Activated CD8-positive, alpha-beta memory T cell treated with anti-CD3 and anti-CD28 coated beads for 36 hours (primary cell): ENCODE measurements around the gene PARP14. TPM values are rescaled to one million over a fixed set of nuclear protein-coding genes. Genes with fewer than 3 reads are reported as not detected.
"Not testable (repeated sequence)": the region's sequence is repeated elsewhere in the genome, so short reads cannot be mapped to it uniquely, and the experiment has no call there.

Experiments
- CTCF ChIA-PET: fragments of 350-600 bp; sonication (Branson Sonifier 250); formaldehyde crosslinking; loops from one replicate; lab custom pipeline; 2021; ENCODE audit warnings: antibody characterized with exemption; lab: Charles Lee
- POLR2A ChIA-PET: fragments of 350-600 bp; sonication (Branson Sonifier 250); formaldehyde crosslinking; loops from one replicate; lab custom pipeline; 2021; ENCODE audit warnings: antibody characterized with exemption; lab: Charles Lee
- total RNA-seq, 2 experiments: library from RNA; stranded (reverse); gene quantifications; one replicate each; pipeline ENCODE4 v1.2.3, GENCODE V29; 2021

Gene PARP14, protein sequence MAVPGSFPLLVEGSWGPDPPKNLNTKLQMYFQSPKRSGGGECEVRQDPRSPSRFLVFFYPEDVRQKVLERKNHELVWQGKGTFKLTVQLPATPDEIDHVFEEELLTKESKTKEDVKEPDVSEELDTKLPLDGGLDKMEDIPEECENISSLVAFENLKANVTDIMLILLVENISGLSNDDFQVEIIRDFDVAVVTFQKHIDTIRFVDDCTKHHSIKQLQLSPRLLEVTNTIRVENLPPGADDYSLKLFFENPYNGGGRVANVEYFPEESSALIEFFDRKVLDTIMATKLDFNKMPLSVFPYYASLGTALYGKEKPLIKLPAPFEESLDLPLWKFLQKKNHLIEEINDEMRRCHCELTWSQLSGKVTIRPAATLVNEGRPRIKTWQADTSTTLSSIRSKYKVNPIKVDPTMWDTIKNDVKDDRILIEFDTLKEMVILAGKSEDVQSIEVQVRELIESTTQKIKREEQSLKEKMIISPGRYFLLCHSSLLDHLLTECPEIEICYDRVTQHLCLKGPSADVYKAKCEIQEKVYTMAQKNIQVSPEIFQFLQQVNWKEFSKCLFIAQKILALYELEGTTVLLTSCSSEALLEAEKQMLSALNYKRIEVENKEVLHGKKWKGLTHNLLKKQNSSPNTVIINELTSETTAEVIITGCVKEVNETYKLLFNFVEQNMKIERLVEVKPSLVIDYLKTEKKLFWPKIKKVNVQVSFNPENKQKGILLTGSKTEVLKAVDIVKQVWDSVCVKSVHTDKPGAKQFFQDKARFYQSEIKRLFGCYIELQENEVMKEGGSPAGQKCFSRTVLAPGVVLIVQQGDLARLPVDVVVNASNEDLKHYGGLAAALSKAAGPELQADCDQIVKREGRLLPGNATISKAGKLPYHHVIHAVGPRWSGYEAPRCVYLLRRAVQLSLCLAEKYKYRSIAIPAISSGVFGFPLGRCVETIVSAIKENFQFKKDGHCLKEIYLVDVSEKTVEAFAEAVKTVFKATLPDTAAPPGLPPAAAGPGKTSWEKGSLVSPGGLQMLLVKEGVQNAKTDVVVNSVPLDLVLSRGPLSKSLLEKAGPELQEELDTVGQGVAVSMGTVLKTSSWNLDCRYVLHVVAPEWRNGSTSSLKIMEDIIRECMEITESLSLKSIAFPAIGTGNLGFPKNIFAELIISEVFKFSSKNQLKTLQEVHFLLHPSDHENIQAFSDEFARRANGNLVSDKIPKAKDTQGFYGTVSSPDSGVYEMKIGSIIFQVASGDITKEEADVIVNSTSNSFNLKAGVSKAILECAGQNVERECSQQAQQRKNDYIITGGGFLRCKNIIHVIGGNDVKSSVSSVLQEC (N-terminal part only)
- 10 to 100 TPM; 40.7 to 42.2 TPM for total RNA-seq

DNA sequence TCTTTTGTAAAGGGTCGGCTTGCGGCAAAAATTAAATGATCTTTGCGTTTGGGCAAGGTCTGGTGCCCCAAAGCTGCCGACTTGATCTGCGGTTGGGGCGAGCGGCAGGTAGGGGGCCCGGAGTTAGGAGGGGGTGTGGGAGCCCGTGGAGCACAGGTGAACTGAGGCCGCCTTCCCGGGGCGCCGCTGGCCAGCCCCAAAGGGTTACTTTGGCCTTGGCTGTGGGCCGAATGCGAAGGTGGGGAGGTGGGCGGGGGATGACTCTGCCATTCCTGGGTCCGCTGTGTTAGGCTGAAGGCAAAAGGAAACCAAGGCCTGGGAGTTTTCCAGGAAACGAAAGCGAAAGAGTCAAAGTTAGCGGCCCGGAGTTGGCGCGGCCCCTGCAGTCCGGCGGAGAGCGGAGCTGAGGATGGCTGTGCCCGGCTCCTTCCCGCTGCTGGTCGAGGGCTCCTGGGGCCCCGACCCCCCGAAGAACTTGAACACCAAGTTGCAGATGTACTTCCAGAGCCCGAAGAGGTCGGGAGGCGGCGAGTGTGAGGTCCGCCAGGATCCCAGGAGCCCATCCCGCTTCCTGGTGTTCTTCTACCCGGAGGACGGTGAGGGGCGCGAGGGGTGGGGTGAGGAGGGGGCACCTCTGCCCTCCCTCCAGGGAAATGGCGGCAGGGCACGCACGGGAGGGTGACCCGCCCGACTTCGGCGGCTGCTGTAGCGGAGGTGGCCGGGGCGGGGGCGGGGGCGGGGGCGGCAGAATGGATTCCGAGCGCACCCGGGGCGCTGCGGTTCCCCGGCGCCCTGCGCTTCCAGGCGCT is at the start of gene PARP14:
PARP14 (plus strand) TSS at position 365 of the 809 bp plus-strand sequence; CDS start at position 410, 45 bp downstream.
- CTCF ChIA-PET, result interaction anchor here (1.0 to 6.1 kb wide), 7 partner anchors 12 to 1134 kb away, joined by 3 to 69 read pairs (median 7); partner anchors contain the start of genes DTX3L, FAM162A and PARP9
- POLR2A ChIA-PET, result interaction anchor here (0.5 to 2.0 kb wide), 5 partner anchors 65 to 264 kb away, joined by 3 to 14 read pairs (median 6); partner anchors contain the start of genes DTX3L and PARP9

DNA sequence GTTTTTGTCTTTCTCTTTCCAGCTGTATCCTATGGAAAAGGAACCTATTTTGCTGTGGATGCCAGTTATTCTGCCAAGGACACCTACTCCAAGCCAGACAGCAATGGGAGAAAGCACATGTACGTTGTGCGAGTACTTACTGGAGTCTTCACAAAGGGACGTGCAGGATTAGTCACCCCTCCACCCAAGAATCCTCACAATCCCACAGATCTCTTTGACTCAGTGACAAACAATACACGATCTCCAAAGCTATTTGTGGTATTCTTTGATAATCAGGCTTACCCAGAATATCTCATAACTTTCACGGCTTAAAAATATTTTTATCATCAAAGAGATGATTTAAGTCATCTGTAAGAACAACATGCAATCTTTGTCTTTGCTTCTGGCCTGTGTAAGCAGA is 44.9 kb upstream of the PARP14 start:
- ChIA-PET CTCF (no interaction called here), POLR2A (no interaction called here)

DNA sequence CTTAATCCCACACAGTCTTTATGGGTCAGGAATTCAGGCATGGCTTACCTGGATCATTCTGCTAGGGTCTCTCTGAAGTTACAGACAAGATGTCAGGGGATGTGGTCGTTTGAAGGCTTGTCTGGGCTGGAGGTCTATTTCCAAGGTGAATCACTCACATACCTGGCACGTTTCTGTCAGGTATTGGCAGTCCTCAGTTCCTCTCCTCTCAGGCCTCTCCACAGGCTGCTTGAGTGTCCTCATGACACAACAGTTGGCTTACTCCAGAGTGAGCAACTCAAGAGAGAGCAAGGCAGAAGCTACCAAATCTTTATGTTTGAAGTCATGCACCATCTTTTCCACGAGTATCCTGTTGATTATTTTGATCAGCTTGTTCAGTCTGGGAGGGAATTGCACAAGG is 43.9 kb upstream of the PARP14 start:
- POLR2A ChIA-PET, result no interaction called here
- CTCF ChIA-PET, result no interaction called here

DNA sequence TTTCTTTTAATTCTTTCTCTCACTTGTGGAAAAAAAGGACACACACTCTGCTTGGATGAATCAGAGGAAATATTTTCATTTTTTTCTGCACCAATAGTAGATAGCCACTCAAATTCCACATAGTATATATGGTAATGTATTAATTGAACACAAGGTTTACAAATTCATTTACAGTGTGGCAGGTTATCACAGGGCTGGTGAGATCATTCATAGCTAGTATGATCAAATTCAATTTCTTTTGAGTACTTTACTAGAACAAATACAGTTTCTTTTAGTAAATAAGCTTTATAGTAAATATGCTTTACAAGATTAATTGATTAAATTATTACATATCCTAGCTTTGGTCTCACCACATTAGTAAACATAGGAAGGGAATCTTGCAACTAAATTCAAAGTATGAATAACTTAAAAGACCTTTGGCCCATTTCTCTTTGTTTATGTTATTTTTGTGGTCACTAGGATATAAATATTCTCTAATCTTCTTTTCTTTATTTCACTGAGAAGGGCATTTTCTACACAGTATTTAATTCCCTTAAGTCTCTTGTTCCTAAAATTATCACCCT is 40.1 kb upstream of the PARP14 start:
- POLR2A ChIA-PET, result no interaction called here
- CTCF ChIA-PET, result interaction anchor here (1.4 kb wide), 1 partner anchor 15 kb away, joined by 3 read pairs; no protein-coding TSS in a partner anchor

DNA sequence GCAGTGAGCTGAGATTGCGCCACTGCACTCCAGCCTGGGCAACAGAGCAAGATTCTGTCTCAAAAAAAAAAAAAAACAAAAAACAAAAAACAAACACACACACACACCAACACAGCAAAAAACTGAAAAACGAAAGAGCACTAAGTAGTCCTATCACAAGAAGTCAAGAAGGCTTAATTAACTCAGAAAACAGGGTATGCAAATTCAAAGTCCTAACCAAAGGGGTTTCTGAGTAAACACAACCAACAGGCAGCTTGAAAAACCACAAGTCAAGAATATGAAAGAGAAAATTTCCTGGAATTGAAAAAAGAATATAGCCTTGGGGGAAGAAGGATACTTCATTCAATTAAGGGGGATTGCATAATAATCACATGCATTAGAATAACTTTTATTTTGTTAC is 37.7 kb upstream of the PARP14 start:
- ChIA-PET CTCF (interaction anchor here (0.7 kb wide), 1 partner anchor 14 kb away, joined by 3 read pairs; no protein-coding TSS in a partner anchor), POLR2A (no interaction called here)

DNA sequence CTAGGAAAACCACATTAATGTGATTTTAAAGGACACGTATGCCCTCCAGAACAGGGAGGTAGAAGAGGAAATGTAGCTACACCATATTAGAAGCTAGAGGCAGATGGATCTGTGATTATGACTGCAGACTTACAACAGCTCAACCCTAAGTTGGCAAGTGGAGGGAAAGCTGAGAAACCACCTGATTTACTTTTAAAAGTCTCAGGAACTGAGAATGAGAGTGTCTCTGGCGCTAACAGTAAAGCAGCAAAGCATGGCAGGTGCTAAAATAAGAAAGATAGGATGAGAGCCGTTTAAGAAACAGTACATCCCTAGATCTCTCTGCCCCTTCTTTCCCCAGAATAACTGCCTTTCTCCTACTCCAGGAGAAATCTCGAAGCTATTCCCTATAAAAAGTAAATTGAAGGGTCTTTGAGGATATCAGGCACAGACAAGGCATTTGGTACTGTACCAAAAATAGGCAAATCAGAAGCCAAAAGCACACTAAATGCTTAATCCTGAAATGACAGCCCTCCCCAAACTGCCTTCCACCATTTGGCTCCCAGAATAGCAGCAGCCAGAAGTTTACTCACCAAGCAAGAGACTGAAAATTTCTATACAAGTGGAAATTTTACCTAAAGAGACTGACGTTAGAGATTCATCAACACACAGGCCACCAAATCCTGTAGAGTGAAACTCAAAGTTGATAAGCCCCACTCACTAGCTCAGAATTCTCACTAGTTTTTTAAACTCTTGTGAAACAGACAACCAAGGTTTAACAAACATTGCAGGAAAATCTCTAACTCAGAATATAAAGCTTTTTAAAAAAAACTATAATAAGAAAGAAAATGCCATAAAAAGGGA is 34.3 kb upstream of the PARP14 start:
- ChIA-PET POLR2A (no interaction called here), CTCF (no interaction called here)

DNA sequence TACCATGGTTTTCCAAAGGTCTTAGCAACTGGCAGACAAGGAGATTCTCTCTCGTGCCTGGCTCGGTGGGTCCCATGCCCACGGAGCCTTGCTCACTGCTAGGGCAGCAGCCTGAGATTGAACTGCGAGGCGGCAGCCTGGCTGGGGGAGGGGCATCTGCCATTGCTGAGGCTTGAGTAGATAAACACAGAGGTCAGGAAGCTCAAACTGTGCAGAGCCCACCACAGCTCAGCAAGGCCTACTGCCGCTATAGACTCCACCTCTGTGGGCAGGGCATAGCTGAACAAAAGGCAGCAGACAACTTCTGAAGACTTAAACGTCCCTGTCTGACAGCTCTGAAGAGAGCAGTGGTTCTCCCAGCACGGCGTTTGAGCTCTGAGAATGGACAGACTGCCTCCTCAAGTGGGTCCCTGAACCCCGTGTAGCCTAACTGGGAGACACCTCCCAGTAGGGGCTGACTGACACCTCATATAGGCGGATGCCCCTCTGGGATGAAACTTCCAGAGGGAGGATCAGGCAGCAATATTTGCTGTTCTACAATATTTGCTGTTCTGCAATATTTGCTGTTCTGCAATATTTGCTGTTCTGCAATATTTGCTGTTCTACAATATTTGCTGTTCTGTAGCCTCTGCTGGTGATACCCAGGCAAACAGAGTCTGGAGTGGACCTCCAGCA is 29.3 kb upstream of the PARP14 start:
- POLR2A ChIA-PET, CTCF ChIA-PET: not testable (repeated sequence)

DNA sequence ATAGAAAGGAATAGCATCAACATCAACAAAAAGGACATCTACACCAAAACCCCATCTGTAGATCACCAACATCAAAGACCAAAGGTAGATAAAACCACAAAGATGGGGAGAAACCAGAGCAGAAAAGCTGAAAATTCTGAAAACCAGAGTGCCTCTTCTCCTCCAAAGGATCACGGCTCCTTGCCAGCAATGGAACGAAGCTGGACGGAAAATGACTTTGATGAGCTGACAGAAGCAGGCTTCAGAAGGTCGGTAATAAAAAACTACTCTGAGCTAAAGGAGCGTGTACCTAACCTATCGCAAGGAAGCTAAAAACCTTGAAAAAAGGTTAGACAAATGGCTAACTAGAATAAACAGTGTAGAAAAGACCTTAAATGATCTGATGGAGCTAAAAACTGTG is 28.7 kb upstream of the PARP14 start:
- POLR2A ChIA-PET, CTCF ChIA-PET: not testable (repeated sequence)

DNA sequence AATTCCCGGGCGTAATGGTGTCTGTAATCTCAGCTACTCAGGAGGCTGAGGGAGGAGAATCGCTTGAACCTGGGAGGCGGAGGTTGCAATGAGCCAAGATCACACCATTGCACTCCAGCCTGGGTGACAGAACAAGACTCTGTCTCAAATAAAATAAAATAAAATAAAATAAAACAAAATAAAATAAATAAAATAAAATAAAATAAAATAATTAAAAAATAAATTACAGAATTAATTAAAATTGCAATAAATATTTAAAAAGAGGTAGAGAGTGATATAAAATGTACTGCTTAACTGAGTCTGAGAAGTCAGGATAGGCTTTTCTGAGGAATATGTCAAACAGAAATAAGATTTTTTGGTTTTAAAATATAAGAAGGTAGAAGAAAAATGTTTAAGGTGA is 22.3 kb upstream of the PARP14 start:
- POLR2A ChIA-PET, CTCF ChIA-PET: not testable (repeated sequence)

DNA sequence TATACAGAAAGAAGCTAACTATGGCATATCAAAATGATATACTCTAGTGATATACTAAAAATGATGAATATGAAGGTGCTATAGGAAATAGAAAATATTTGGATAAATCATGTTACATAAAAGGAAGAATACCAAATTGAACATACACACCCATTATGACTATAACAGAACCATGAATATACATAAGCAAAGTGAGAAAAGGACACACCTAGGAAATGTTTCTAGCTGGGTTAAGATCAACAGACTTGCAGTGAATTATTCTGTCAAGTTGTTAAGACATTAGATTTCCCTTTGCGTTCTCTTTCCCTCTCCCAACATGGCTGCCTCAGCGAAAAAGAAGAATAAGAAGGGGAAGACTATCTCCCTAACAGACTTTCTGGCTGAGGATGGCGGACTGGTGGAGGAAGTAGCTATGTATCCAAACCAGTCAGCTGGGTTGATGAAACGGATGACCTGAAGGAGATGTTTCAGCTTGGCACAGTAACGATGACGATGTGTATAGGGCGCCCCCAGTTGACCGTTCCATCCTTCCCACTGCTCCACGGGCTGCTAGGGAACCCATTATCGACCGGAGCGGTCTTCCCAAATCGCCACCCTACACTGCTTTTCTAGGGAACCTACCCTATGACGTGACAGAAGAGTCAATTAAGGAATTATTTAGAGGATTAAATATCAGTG is 20.2 kb upstream of the PARP14 start:
- POLR2A ChIA-PET, result no interaction called here

DNA sequence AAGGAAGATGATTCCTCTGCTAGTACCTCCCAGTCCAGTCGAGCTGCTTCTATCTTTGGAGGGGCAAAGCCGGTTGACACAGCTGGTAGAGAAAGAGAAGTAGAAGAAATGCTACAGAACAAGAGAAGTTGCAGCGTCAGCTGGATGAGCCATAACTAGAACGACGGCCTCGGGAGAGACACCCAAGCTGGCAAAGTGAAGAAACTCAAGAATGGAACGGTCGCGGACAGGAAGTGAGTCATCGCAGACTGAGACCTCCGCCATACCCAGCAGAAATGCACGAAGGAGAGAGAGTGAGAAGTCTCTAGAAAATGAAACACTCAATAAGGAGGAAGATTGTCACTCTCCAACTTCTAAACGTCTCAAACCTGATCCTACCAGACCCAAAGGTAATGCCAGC is 19.0 kb upstream of the PARP14 start:
- CTCF ChIA-PET, result no interaction called here
- POLR2A ChIA-PET, result interaction anchor here (0.5 kb wide), 1 partner anchor 45 kb away, joined by 5 read pairs; no protein-coding TSS in a partner anchor

More for the DNA sequence above, 20.2 kb upstream of the PARP14 start:
- CTCF ChIA-PET, result interaction anchor here (0.7 kb wide), 1 partner anchor 40 kb away, joined by 3 read pairs; no protein-coding TSS in a partner anchor

DNA sequence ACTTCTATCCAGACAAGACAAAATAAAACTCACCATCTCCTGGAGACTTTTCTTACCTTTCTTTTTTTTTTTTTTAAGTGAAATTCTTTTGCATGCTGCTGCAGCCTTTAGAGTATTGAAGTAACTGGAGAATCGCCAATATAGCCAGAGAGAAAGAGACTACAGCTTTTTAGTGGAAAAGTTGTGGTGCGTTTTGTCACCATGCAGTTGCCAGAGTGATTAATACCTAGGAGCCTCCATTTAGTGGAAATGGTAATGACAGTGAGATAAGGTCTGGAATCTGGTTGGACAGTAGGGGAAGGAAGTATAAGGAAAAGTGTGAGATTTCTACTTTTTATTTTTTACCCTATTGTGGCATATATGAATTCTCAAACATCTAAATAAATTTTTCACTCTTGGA is 18.1 kb upstream of the PARP14 start:
- POLR2A ChIA-PET, result no interaction called here
- CTCF ChIA-PET, result no interaction called here

DNA sequence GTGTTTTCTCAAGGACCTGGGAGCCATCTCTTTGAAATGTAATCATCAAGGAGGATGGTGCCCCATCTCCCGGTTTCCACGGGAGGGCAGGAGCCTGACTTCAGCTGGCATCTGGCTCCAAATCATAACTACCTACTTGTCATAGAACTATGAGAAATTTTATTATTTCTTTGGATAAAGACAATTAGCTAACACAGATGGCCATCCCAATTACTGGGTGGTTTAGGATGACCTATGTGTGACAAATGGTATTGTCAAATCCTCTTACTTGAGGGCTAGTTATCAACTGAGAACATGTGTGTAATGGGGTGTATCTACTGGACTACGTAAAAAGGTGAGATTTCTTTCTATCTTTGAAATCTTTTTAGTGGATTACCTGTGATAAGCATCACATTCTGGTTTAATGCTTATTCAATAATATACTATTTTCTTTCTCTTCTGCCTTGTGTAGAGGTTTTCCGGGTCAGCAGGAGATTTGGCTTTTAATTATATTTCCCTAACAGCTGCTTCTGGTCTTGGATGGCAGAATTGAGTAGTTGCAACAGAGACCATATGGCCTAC is 15.3 kb upstream of the PARP14 start:
- CTCF ChIA-PET, result no interaction called here
- POLR2A ChIA-PET, result no interaction called here

DNA sequence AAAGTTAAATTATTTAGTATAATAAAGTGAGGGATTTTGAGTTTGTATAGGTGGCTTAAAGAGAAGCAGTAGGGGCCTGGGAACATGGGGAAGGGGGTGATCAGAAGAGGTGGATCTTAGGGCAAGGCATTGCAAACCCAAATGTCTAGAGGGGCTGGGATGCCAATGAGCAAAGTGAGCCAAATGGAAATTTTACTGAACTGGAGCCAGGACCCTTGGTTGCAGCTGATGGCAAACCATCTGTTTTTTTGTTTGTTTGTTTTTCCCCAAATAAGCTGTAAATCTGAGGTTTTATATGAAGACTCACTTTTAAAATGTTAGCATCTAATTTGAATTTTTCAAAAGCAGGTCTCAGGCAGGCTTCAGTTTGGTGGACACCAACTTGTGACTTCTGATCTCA is 14.8 kb upstream of the PARP14 start:
- CTCF ChIA-PET, result no interaction called here
- POLR2A ChIA-PET, result no interaction called here

DNA sequence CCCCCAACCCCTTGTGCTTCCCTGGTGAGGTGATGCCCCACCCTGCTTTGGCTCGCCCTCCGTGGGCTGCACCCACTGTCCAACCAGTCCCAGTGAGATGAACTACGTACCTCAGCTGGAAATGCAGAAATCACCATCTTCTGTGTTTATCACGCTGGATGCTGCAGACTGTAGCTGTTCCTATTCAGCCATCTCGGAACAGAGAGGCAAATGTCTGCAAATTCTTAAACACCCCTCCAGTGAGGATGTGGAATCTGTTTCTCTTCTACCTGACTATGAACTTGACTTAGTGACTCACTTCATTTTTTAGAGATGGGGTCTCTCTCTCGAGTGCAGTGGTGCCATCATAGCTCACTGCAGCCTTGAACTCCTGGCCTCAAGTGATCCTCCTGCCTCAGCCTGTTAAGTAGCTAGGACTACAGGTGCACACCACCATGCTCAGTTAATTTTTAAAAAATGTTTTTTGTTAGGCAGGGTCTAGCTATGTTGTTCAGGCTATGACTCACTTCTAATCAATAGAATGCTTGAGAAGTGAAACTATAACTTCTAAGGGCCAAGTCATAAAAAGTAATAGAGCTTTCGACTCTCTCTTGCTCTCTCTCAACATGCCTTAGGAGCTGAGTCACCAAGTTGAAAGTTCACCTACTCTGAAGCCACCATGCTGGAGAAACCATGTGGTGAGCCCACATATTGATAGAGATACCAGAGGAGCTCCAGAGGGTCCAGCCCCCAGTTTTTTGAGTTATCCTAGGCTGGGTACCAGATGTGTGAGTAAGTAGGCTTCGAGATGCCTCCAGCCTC is 11.5 kb upstream of the PARP14 start:
- ChIA-PET POLR2A (interaction anchor here (0.6 to 0.7 kb wide), 2 partner anchors 11 to 59 kb away, joined by 3 read pairs; no protein-coding TSS in a partner anchor), CTCF (interaction anchor here (1.0 to 2.2 kb wide), 2 partner anchors 9 to 11 kb away, joined by 3 to 7 read pairs; partner anchors contain the start of gene PARP14)
